GM19372 (cell line): Measurements from ENCODE around the gene NKAPD1.
"Not testable (repeated sequence)": the region's sequence is repeated elsewhere in the genome, so short reads cannot be mapped to it uniquely, and the experiment has no call there.

ENCODE experiments used
- ATAC-seq: cut with Tn5 transposase; IDR thresholded peaks from one replicate; pipeline ENCODE4 v1.9.1; 2021; ENCODE audit warnings: mild to moderate bottlenecking, low read depth, moderate library complexity; ENCODE audit not compliant: unreplicated experiment

Gene NKAPD1

DNA sequence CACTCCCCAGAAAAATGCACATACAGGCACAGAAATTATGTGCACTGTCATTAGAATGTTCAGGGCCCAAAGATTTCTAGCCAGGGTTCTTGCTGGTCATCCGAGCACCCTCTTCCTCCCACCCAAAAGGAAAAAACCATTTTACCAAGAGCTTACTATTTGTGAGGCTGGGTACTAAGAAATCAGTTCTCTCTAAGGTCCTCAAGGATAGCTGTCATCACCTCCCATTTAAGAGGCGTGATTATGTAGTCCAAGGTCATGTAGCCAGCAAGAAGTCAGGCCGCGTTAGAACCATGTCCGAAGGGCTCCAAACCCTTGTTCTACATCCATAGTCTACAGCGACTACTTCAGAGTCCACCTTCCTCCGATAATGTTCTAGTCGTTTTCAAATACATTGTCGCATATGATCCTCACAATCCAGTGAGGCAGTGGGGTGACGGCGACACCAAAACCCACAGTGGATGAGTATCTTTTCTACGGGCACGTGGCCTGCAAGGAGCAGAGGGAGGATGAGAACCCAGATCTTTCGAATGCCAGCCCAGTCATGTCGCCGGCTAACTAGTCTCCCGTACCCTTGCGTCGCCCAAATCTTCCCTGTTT lies 11.8 kb downstream of the NKAPD1 start:
- peak; percentile 31 for ATAC-seq

DNA sequence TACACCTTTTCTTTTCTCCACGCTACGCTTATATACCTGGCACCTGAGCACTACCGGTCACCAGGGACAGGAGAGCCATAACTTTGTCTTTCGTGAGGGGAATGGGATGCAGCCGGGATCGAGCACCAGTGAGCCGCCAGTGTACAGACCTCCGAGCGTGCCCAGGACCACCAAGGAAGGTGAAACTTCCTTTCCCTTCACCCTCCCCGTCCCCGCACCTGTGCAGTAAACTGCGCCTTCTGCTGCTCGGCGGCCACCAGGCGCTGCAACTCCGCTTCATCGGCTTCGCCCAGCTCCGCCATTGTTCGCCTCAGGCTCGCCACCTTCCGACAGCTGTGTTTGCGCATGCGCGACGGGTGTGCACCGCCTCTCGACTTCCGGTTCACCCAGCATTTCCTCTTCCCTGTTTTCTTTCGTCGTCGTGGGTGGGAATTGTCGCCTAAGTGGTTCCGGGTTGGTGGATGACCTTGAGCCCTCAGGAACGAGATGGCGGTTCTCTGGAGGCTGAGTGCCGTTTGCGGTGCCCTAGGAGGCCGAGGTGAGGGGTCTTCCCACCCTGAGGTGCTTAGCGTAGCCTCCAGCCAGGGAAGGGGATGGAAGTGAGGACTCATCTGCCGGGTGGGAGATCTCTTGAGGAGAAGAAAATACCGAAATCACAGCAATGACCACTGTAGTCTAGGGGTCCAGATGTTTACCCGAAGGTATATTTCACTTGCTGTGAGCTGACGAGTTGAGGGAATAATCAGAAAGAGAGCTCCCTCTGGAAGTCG lies 12.5 kb downstream of the NKAPD1 start, which contains the start of the genes SDHD and TIMM8B:
SDHD (plus strand) TSS at position 452 of the 770 bp plus-strand sequence; CDS start at position 487, 35 bp downstream.
TIMM8B (minus strand) TSS at position 335 of the 770 bp plus-strand sequence; CDS start at position 302, 33 bp downstream.
- peak; percentile 85 for ATAC-seq

GRCh38 chr11:112087212-112087611 lies 13.1 kb downstream of the NKAPD1 start:
- ATAC-seq: no peak

- ATAC-seq: not testable (repeated sequence)
These were observed 21.2 kb downstream of the NKAPD1 start for GRCh38 chr11:112095302-112095701.

GRCh38 chr11:112096194-112096593 lies 22.1 kb downstream of the NKAPD1 start:
- no peak for ATAC-seq

DNA sequence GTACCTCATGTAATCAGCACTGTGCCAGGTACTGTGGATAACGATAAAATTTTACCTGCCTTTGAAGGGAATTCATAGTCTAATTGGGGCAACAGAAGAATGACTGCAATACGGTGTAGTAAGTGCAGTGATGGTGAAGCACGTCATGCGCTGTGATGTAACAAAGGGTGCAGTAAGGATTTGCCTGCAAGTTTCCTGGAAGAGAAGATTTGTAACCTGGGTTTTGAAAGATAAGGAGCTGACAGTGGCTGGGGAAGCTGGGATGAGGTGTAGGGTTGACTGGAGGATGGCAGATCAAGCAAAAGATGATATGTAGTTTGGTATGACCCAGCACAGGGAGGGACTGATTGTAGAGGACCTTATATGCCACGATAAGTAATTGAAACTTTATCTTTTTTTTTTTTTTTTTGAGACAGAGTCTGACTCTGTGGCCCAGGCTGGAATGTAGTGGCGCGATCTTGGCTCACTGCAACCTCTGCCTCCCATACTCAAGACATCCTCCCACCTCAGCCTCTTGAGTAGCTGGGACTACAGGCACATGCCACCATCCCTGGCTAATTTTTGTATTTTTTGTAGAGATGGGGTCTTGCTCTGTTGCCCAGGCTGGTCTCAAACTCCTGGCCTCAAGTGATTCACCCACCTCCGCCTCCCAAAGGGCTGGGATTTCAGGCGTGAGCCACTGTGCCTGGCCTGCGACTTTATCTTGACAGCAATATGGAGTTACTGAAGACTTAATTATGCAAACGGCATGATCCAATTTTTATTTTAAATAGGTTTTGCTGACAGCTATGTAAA lies 23.8 kb downstream of the NKAPD1 start:
- no peak for ATAC-seq

DNA sequence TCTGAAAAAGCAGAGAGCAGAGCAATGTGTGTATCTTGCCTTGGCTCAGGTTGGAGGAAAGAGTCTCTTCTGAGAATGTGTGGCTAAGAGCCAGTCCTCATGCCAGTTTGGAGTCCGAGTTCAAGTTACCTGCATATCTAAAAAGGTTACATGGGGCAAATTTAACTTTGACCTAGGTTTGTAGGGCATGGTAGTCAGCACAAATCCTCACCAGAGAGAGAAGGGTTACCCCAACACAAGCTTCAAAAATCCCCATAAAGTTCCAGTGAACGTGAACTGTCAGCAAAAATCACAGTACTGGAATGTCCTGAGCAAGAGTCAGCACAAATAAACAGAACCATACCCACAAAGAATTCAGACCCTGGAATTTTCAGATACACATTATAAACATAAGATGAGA lies 26.4 kb downstream of the NKAPD1 start:
- no peak for ATAC-seq

GRCh38 chr11:112103446-112103845 lies 29.3 kb downstream of the NKAPD1 start:
- ATAC-seq: no peak

DNA sequence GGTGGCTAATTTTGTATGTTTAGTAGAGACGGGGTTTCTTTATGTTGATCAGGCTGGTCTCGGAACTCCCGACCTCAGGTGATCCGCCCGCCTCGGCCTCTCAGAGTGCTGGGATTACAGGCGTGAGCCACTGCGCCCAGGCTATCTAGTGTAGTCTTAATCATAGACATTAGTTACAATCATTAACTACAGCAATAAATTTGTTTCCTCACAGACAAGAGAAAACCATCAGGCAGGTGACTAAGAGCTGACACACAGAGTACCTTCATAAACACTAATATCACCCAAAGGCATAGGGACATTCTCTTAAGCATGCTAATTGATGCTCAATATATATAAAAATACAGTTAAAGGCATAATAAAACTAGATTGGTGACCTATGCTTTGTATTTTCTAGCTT lies 32.0 kb downstream of the NKAPD1 start:
- ATAC-seq: no peak

- ATAC-seq: no peak
These were observed 39.7 kb downstream of the NKAPD1 start for GRCh38 chr11:112113539-112114457.

- no peak for ATAC-seq
These were observed 40.4 kb downstream of the NKAPD1 start for GRCh38 chr11:112114460-112114859.

- ATAC-seq: no peak
These were observed 41.3 kb downstream of the NKAPD1 start for GRCh38 chr11:112115386-112115785.

- no peak for ATAC-seq
These were observed 44.1 kb downstream of the NKAPD1 start for GRCh38 chr11:112118176-112118575.

DNA sequence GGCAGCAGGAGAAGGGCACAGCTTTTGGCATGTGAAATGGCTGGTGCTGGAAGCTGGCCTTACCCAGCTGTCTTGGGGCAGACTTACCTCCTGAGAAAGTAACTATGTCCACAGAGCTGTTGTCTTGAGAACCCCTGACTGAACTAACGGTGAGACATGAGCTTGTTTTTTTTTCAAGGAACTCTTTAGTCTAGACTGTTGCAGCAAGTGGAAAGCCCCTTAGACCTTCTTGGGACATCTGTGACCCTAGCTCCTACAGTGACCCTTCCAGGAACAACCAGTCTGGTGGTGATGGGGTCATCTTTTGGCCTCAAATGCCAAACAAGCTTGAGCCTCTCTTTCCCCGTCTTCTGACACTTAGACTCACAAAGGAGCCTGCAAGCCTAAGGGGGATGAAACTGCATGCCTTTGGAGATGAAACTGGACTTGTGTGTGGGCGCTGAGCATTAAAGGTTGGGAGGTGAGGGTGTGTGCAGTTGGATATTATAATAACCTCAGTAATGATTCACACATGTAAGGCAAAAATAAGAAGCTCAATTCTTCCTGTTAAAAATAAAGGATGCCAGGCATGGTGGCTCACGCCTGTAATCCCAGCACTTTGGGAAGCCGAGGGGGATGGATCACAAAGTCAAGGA lies 48.0 kb downstream of the NKAPD1 start:
- no peak for ATAC-seq

DNA sequence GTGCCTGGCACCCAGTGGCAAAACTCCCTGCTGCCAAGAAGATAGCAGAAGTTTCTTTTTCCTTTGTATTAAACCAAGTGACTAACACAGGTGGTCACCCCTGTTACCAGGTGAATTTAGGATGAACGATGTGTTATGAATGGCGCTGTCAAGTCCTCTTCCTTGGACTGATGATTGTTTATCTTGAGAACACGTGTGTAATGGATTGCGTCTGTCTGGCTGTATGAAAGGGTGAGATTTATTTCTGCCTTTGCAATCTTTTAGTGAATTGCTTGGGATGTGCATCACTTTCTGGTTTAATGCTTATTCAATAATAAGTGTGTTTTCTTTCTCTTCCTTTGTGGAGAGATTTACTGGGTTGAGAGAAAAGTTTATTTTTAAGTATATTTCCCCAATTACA lies 49.0 kb downstream of the NKAPD1 start:
- ATAC-seq: no peak

DNA sequence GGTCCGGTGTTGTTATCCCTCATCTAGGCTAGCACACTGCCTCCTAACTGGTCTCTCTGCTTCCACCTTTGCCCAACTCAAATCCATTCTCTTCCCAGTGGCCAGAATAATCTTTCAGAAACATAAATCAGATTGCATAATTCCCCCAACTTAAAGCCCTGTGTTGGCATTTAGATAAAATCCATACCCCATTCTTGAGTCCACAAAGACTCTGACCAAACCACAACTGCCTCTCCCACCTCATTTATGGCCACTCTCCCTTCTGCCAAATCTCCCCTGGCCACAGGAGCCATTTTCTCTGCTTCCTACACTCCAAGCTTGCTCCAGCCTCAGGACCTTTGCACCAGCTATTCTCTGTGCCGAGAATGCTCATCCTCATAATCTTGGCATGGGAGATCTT lies 53.0 kb downstream of the NKAPD1 start:
- no peak for ATAC-seq

- no peak for ATAC-seq
These were observed 54.5 kb downstream of the NKAPD1 start for GRCh38 chr11:112128483-112129121.

DNA sequence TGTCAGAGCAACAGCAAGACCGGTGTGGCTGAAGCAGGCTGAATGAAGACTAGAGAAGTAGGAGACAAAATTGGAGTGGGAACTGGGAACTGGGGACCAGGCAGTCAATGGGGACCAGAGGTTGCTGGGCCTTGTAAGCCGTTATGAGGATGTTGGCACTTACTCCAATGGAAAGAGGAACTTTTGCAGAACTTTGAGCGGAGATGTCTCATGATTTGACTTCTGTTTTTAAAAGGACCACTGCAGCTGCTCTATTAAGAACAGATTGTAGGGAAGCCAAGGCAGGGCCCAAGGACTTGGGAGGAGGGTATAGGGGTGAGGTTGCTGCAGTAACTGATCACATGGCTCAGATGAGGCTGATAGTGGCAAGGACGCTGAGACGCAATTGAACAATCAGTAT lies 55.6 kb downstream of the NKAPD1 start:
- no peak for ATAC-seq

DNA sequence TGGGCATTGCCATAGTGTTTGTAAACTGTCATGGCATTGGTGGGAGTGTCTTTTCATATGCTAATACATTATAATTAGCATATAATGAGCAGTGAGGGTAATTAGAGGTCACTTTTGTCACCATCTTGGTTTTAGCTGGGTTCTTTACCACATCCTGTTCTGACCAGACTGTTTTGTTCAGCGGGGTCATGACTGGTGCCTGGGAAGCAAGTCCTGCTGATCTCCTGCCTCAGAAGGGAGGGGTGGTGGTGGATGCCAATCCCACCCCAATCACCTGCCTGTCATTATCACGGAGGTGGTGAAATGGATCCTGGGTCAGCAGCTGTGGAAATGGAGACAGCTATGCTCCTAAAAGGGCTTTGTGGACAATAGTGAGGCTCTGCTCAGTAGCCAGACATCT lies 58.6 kb downstream of the NKAPD1 start:
- ATAC-seq: no peak
